PFSK-1 (cell line): ENCODE data around the gene DTD1.

Experiments
- FOXP2 ChIP-seq: optimal IDR thresholded peaks from 2 replicates; pipeline ENCODE3; 2011; ENCODE audit warnings: borderline replicate concordance, control low read depth, inconsistent platforms; ENCODE audit not compliant: insufficient read depth; ENCODE audit errors: extremely low read length, extremely low read depth
- POLR2AphosphoS5 ChIP-seq: IDR thresholded peaks from 2 replicates; pipeline ENCODE4 v1.6.1; 2012; ENCODE audit warnings: low read depth, mild to moderate bottlenecking, control low read depth, low read length, moderate library complexity
- REST ChIP-seq, 2 experiments: IDR thresholded peaks; 2 replicates each; pipeline versions ENCODE4 v1.6.1 to v1.8.0; 2011 to 2012; ENCODE audit warnings: low read depth in 2 of 2, low read length in 2 of 2, control low read depth in 1 of 2, inconsistent platforms in 1 of 2, mild to moderate bottlenecking in 1 of 2, moderate library complexity in 1 of 2; ENCODE audit not compliant: insufficient read depth in 1 of 2
- SIN3A ChIP-seq: IDR thresholded peaks from 2 replicates; pipeline ENCODE4 v1.6.1; 2012; ENCODE audit warnings: mild to moderate bottlenecking, low read length, moderate library complexity, borderline replicate concordance; ENCODE audit not compliant: insufficient read depth
- TAF1 ChIP-seq: IDR thresholded peaks from 2 replicates; pipeline ENCODE4 v1.6.1; 2012; ENCODE audit warnings: low read length, control low read depth, borderline replicate concordance; ENCODE audit not compliant: insufficient read depth

DTD1 gene

GRCh38 chr20:18773566-18773965 is 185.7 kb downstream of the DTD1 start:
- TF ChIP-seq REST (IDR thresholded peaks at IDR 0.05; ENCODE audit: insufficient read depth in 1 of 2, low read depth in 2 of 2, low read length in 2 of 2), result no peak
- no peak for TF ChIP-seq SIN3A

GRCh38 chr20:18774207-18774606 is 186.4 kb downstream of the DTD1 start:
- TF ChIP-seq TAF1 (no peak), REST (IDR thresholded peaks at IDR 0.05; ENCODE audit: insufficient read depth in 1 of 2, low read depth in 2 of 2, low read length in 2 of 2) (no peak), FOXP2 (no peak), SIN3A (no peak), POLR2AphosphoS5 (no peak)

- TF ChIP-seq SIN3A (no peak), POLR2AphosphoS5 (no peak), TAF1 (no peak), REST (IDR thresholded peaks at IDR 0.05; ENCODE audit: insufficient read depth in 1 of 2, low read depth in 2 of 2, low read length in 2 of 2) (no peak), FOXP2 (no peak)
These were observed 187.8 kb downstream of the DTD1 start for GRCh38 chr20:18775633-18776032.

GRCh38 chr20:18778690-18779392 is 191.0 kb downstream of the DTD1 start:
- TF ChIP-seq TAF1 (no peak), POLR2AphosphoS5 (no peak), FOXP2 (no peak), REST (IDR thresholded peaks at IDR 0.05; ENCODE audit: insufficient read depth in 1 of 2, low read depth in 2 of 2, low read length in 2 of 2) (no peak), SIN3A (no peak)
